GM12873 (cell line): ENCODE results near the gene ANGPT4.

Source experiments
- TF ChIP-seq, protein P1 (sequence below): IDR thresholded peaks from 2 replicates; pipeline ENCODE4 v1.5.1; 2012; ENCODE audit warnings: low read depth, mild to moderate bottlenecking, moderate library complexity, low read length, control low read depth; ENCODE audit not compliant: insufficient read depth; ENCODE audit errors: missing control alignments

ANGPT4 gene

DNA sequence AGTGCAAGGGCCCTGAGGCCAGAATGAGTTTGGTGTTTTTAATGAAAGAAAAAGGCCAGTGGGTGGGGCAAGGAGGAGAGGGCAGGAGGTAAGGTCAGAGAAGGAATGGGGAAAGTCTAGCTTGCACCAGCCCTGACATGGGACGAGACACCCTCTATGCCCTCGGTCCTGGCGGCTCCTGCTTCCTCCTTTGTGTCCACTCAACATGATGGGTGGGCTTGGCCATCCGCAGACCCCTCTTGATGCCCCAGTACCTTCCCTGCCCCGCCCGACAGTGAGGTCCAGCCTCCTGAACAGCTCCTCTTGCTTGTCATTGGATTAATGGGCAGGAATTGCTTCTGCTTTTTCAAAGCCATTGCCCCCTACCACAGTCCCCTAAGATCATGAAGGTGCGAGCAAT lies 33.6 kb upstream of the ANGPT4 start:
- TF ChIP-seq, protein P1, sequence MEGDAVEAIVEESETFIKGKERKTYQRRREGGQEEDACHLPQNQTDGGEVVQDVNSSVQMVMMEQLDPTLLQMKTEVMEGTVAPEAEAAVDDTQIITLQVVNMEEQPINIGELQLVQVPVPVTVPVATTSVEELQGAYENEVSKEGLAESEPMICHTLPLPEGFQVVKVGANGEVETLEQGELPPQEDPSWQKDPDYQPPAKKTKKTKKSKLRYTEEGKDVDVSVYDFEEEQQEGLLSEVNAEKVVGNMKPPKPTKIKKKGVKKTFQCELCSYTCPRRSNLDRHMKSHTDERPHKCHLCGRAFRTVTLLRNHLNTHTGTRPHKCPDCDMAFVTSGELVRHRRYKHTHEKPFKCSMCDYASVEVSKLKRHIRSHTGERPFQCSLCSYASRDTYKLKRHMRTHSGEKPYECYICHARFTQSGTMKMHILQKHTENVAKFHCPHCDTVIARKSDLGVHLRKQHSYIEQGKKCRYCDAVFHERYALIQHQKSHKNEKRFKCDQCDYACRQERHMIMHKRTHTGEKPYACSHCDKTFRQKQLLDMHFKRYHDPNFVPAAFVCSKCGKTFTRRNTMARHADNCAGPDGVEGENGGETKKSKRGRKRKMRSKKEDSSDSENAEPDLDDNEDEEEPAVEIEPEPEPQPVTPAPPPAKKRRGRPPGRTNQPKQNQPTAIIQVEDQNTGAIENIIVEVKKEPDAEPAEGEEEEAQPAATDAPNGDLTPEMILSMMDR, result no peak

DNA sequence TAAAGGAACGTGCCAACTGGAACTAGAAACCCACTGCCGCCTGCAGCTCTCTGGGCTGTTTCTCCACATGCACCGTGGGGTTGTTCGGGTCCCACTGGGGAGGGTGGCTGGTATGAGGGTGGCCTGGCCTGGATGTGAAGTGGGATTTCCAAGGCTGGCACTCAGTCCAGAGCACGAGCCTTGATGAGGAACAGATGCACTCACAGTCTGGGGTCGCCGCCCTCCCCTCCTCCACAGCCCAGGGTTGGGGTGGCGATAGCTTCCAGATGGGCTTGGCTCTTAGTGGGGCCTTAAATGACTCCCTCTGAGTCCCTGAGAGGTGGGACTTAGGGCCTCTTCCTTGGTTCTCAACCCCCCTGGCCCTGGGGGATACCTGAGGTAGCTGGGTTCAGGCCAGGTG lies 30.7 kb upstream of the ANGPT4 start:
- TF ChIP-seq, protein P1, result no peak

DNA sequence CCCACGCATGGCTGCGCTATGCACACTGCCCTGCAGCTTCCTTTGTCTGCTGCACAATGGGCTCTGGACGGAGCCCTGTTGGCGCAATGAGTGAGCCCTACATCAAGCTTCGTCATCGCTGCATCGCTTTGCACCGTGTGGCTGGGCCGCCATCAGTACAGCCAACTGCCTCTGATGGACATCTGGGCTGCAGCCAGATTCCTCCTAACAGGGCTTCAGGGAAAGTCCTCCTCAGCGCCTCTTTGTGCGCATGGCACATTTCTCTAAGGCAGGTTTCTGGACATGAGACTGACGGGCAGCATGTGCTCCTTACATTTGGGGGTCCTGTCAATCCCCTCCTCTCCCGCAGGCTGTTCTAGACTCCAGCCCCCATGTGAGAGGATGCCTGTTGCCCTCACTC lies 29.7 kb upstream of the ANGPT4 start:
- TF ChIP-seq, protein P1, result no peak

DNA sequence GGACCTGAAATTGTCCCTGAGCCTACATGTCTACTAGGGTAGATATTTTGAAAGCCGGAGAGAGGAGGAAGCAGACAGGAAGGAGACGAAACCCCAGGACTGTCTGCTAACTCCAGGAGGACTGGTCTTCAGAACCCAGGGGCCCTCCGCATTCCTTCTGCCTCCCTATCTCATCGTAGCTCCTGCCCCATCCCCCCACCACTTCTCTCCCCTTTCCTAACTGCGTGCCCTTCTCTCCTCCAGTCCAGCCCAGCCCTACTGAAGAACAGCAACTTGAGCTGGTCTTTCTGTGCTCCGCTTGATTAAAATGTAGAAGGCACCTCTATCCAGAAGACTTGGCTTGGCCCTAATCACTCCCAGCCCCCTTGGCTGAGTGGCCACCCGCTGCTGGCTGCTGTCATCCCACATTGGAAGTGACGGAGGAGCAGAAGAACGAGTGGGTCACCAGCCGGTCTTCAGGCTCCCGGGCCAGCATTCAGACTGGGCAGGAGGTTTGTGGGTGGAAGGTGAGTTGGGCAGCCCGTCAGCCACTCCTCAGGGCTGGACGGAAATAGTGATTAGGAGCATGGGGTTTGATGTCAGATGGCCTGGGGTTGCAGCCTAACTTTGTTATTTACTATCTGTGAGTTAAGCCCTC lies 28.8 kb upstream of the ANGPT4 start:
- TF ChIP-seq, protein P1, result no peak

DNA sequence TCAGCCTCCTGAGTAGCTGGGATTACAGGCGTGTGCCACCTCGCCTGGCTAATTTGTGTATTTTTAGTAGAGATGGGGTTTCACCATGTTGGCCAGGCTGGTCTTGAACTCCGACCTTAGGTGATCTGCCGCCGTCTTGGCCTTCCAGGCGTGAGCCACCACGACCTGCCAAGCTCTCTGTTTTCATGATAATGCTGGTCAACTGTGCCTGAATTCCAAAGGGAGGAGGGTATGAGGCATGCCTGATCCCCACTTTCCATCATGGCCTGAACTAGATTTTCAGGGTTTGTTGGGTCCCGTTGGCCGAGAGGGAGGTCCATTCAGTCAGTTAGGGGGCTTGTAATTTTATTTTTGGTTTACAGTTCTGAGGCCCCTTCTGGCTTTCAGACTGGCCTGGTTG lies 28.0 kb upstream of the ANGPT4 start:
- TF ChIP-seq, protein P1, result no peak

DNA sequence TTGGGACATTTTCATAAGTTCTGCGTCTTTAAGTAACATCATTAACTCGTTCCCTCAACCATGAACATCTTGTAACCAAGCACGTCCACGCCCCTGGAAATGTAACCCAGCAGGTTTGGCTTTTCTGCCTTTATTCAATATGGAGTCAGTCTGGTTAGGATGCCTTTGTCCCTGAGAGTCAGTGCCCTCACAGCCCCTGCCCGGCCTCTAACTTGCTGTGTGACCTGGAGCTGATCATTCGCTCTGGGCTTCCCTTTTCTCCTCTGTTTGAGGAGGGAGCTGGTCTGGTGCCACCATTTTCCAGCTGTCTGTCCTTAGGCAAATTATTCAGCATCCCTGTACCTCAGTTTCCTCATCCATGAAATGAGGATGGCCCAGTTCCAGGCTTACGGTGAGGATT lies 26.5 kb upstream of the ANGPT4 start:
- TF ChIP-seq, protein P1, result no peak

DNA sequence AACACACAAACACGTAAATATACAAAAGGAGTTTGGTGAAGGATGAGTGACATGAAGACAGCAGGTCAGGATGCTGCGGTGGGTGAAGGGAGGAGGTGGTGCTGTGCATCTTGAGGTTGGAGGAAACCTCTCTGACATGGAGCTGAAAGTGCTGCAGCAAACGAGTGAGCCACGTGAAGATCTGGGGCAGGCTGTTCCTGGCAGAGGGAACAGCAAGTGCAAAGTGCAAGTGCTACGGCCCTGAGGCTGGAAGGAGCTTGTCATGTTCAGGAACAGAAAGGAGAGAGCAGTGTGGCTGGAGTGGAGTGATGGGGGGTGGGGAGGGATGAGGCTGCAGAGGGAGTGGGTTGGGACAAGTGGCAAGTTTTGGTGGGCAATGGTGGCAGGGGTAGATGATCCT lies 24.8 kb upstream of the ANGPT4 start:
- TF ChIP-seq, protein P1, result no peak
